Right atrium auricular region (tissue), 2 donors: ENCODE measurements around the gene WARS2. TPM values are rescaled to one million over a fixed set of nuclear protein-coding genes. Genes with fewer than 3 reads are reported as not detected.

Experiments used
- DNase-seq: peaks from one replicate; pipeline ENCODE4 v3.0.0-alpha.2; 2019; ENCODE audit warnings: low spot score
- H3K27ac ChIP-seq, 2 donors: fragments of 200-600 bp; sonication (generic); 1 replicate in 1 of 2; 2 replicates in 1 of 2; pipeline ENCODE4 v1.5.1; 2016 to 2019
- H3K27me3 ChIP-seq, 2 donors: fragments of 200-600 bp; sonication (generic); one replicate each; pipeline versions ENCODE4 v1.5.1 to v1.6.0; 2017 to 2019
- H3K36me3 ChIP-seq: fragments of 200-600 bp; sonication (generic); one replicate; pipeline ENCODE4 v1.5.1; 2016
- H3K4me1 ChIP-seq, 2 donors: fragments of 200-600 bp; sonication (generic); one replicate each; pipeline versions ENCODE4 v1.5.1 to v1.6.0; 2017 to 2019
- H3K4me3 ChIP-seq, 2 donors: fragments of 200-600 bp; sonication (generic); 1 replicate in 1 of 2; 2 replicates in 1 of 2; pipeline ENCODE4 v1.5.1; 2017 to 2019; ENCODE audit warnings: mild to moderate bottlenecking in 1 of 2, moderate library complexity in 1 of 2
- H3K9me3 ChIP-seq, 2 donors: fragments of 200-600 bp; sonication (generic); one replicate each; pipeline ENCODE4 v1.5.1; 2019
- CTCF ChIP-seq, 2 donors: fragments of 200-600 bp; sonication (generic); IDR thresholded peaks; one replicate each; pipeline ENCODE4 v1.5.1; 2019; ENCODE audit warnings: antibody characterized with exemption in 2 of 2
- total RNA-seq, 2 donors: library from RNA; depleted of rRNA; stranded (reverse); fragments of >200 nt; gene quantifications; one replicate each; pipeline ENCODE4 v1.1.0, GENCODE V29; 2016

The WARS2 gene
- total RNA-seq, 2 donors from 2014 or later: 9.5 to 13.2 TPM

GRCh38 chr1:118990513-118991152 is 149.8 kb downstream of the WARS2 start:
- no peaks in the 10 kb centered on the region for H3K36me3 ChIP-seq
- H3K4me3 ChIP-seq: no peak overlapping the region
- H3K27ac ChIP-seq: no peak overlapping the region
- TF ChIP-seq CTCF (IDR thresholded peaks at IDR 0.05): no peak
- H3K27me3 ChIP-seq: peaks cover 57 to 62% of the 10 kb centered on the region in 2 donors
- H3K9me3 ChIP-seq: no peaks in the 10 kb centered on the region
- DNase-seq: no peak
- H3K4me1 ChIP-seq: peaks cover 0 to 26% of the 10 kb centered on the region in 2 donors

GRCh38 chr1:118989878-118990378 is 150.5 kb downstream of the WARS2 start:
- Histone ChIP-seq H3K27me3 (peaks cover 57 to 62% of the 10 kb centered on the region in 2 donors), H3K4me1 (peaks cover 0 to 33% of the 10 kb centered on the region in 2 donors), H3K27ac (no peak overlapping the region), H3K9me3 (no peaks in the 10 kb centered on the region), H3K4me3 (no peak overlapping the region), H3K36me3 (no peaks in the 10 kb centered on the region)
- no peak for DNase-seq
- TF ChIP-seq CTCF (IDR thresholded peaks at IDR 0.05): no peak

- peaks cover 0 to 40% of the 10 kb centered on the region in 2 donors for H3K4me1 ChIP-seq
These were observed 151.2 kb downstream of the WARS2 start for GRCh38 chr1:118989006-118989815.

GRCh38 chr1:118988186-118989005 is 152.1 kb downstream of the WARS2 start, which contains the start of gene TBX15:
Gene TBX15 (minus strand): TSS chr1:118988343. CDS start chr1:118987795, 548 bp downstream.
- no peak for TF ChIP-seq CTCF (IDR thresholded peaks at IDR 0.05)
- H3K4me3 ChIP-seq: peak within 1 kb of the TSS; percentile 33 to 50
- no peaks in the 10 kb centered on the region for H3K9me3 ChIP-seq
- no peaks in the 10 kb centered on the region for H3K36me3 ChIP-seq
- peaks cover 62 to 64% of the 10 kb centered on the region in 2 donors for H3K27me3 ChIP-seq
- DNase-seq: no peak
- H3K4me1 ChIP-seq: peaks cover 0 to 42% of the 10 kb centered on the region in 2 donors
- H3K27ac ChIP-seq: peak within 1 kb of the TSS; percentile 65 to 67

More at GRCh38 chr1:118989006-118989815, 151.2 kb downstream of the WARS2 start:
- no peak overlapping the region for H3K4me3 ChIP-seq
- H3K27me3 ChIP-seq: peaks cover 62% of the 10 kb centered on the region in 2 donors
- H3K9me3 ChIP-seq: no peaks in the 10 kb centered on the region
- TF ChIP-seq CTCF (IDR thresholded peaks at IDR 0.05): no peak
- H3K36me3 ChIP-seq: no peaks in the 10 kb centered on the region
- H3K27ac ChIP-seq: no peak overlapping the region
- no peak for DNase-seq

GRCh38 chr1:118987468-118988185 is 152.8 kb downstream of the WARS2 start:
- no peak for DNase-seq

More at GRCh38 chr1:118987468-118988185, 152.8 kb downstream of the WARS2 start:
- Histone ChIP-seq H3K27me3 (peaks cover 56 to 64% of the 10 kb centered on the region in 2 donors), H3K4me3 (peak overlapping the region; percentile 33 to 50), H3K4me1 (peaks cover 0 to 42% of the 10 kb centered on the region in 2 donors), H3K27ac (peak overlapping the region; percentile 65 to 67), H3K9me3 (no peaks in the 10 kb centered on the region), H3K36me3 (no peaks in the 10 kb centered on the region)
- TF ChIP-seq CTCF (IDR thresholded peaks at IDR 0.05): no peak
